Endodermal cell (in vitro differentiated cells): ENCODE results near the gene DEDD2. TPM values are rescaled to one million over a fixed set of nuclear protein-coding genes. Genes with fewer than 3 reads are reported as not detected.

Experiments
- DNase-seq: peaks from one replicate; pipeline ENCODE4 v3.0.0-alpha.2; 2017
- H3K27ac ChIP-seq: 2 replicates; pipeline ENCODE4 v1.5.1; 2013; ENCODE audit warnings: mild to moderate bottlenecking, low read depth, low read length, moderate library complexity
- H3K27me3 ChIP-seq: 2 replicates; pipeline ENCODE4 v1.6.1; 2013; ENCODE audit warnings: mild to moderate bottlenecking, low read length, moderate library complexity; ENCODE audit not compliant: insufficient read depth, control insufficient read depth, poor library complexity, severe bottlenecking
- H3K36me3 ChIP-seq: 2 replicates; pipeline ENCODE4 v1.7.0; 2013; ENCODE audit warnings: mild to moderate bottlenecking, low read length, moderate library complexity; ENCODE audit not compliant: control insufficient read depth, insufficient read depth
- H3K4me1 ChIP-seq: one replicate; pipeline ENCODE4 v1.7.0; 2013; ENCODE audit warnings: low read length; ENCODE audit not compliant: control insufficient read depth, insufficient read depth
- H3K4me3 ChIP-seq: 2 replicates; pipeline ENCODE4 v1.5.1; 2013; ENCODE audit warnings: mild to moderate bottlenecking, low read length, moderate library complexity
- H3K9ac ChIP-seq: 2 replicates; pipeline ENCODE4 v1.6.1; 2013; ENCODE audit warnings: mild to moderate bottlenecking, low read length, moderate library complexity; ENCODE audit not compliant: poor library complexity, severe bottlenecking; ENCODE audit errors: extremely low read depth
- H3K9me3 ChIP-seq: 2 replicates; pipeline ENCODE4 v1.6.1; 2013; ENCODE audit warnings: mild to moderate bottlenecking, low read length, moderate library complexity; ENCODE audit not compliant: control insufficient read depth
- H3K27ac Mint-ChIP-seq: 2 replicates; pipeline ENCODE4 v1.8.0; 2020; ENCODE audit warnings: mixed read lengths
- H3K27me3 Mint-ChIP-seq: 2 replicates; pipeline ENCODE4 v1.8.0; 2021; ENCODE audit warnings: mild to moderate bottlenecking, mixed read lengths; ENCODE audit not compliant: insufficient read depth
- H3K36me3 Mint-ChIP-seq: 2 replicates; pipeline ENCODE4 v1.8.0; 2020; ENCODE audit warnings: low read depth, mixed read lengths
- H3K4me1 Mint-ChIP-seq: 2 replicates; pipeline ENCODE4 v1.8.0; 2020; ENCODE audit warnings: mixed read lengths
- H3K4me3 Mint-ChIP-seq: 2 replicates; pipeline ENCODE4 v1.8.0; 2020; ENCODE audit warnings: mild to moderate bottlenecking, moderate library complexity, mixed read lengths
- H3K9me3 Mint-ChIP-seq: 2 replicates; pipeline ENCODE4 v1.8.0; 2020; ENCODE audit warnings: mild to moderate bottlenecking, mixed read lengths
- CTCF ChIP-seq: fragments of 200-600 bp; sonication (generic); conservative IDR thresholded peaks from 2 replicates; pipeline ENCODE4 v1.5.0; 2021; ENCODE audit warnings: antibody characterized with exemption, mild to moderate bottlenecking
- WGBS, 2 experiments: methylation state at CpG; one replicate each; pipeline versions ENCODE4 v1.1.5 to v1.1.7; 2013; ENCODE audit warnings: missing lambda C conversion rate in 2 of 2, mixed read lengths in 1 of 2; ENCODE audit not compliant: insufficient coverage in 1 of 2, insufficient read length in 1 of 2; 5-methylcytosine and 5-hydroxymethylcytosine counted together
- total RNA-seq, 2 donors: library from RNA; stranded (reverse); fragmentation: NEBNext Ultra II Directional in 1 of 2; extraction: Animal tissue kit (Norgen Biotek cat#: 25700) in 1 of 2; gene quantifications; 2 replicates in 1 of 2; 3 replicates in 1 of 2; pipeline ENCODE4 v1.2.1, GENCODE V29; 2021

The DEDD2 gene
- total RNA-seq, 2 donors from 2014 or later: 25.8 to 28.0 TPM

- H3K4me1 Mint-ChIP-seq: peaks cover 14% of the 10 kb centered on the region
- TF ChIP-seq CTCF: no peak
- H3K27me3 ChIP-seq: no peaks in the 10 kb centered on the region
- no peaks in the 10 kb centered on the region for H3K4me1 ChIP-seq
- peaks cover 40% of the 10 kb centered on the region for H3K36me3 Mint-ChIP-seq
- H3K9ac ChIP-seq: no peak overlapping the region
- H3K4me3 Mint-ChIP-seq: no peak overlapping the region
- WGBS, 2 experiments: 95 to 98% methylated on average over 10 of the region's 10 CpGs
- H3K9me3 ChIP-seq: no peaks in the 10 kb centered on the region
- no peak overlapping the region for H3K27ac Mint-ChIP-seq
- no peak overlapping the region for H3K27ac ChIP-seq
- no peak overlapping the region for H3K4me3 ChIP-seq
- H3K9me3 Mint-ChIP-seq: no peaks in the 10 kb centered on the region
- peaks cover 38% of the 10 kb centered on the region for H3K36me3 ChIP-seq
- H3K27me3 Mint-ChIP-seq: no peaks in the 10 kb centered on the region
- no peak for DNase-seq
Observed at GRCh38 chr19:42239544-42240220, 22.2 kb upstream of the DEDD2 start.

- Histone ChIP-seq H3K27me3 (no peaks in the 10 kb centered on the region), H3K36me3 (peaks cover 82% of the 10 kb centered on the region), H3K9ac (no peak overlapping the region), H3K27ac (no peak overlapping the region), H3K9me3 (no peaks in the 10 kb centered on the region), H3K4me1 (no peaks in the 10 kb centered on the region), H3K4me3 (no peak overlapping the region)
- H3K9me3 Mint-ChIP-seq: no peaks in the 10 kb centered on the region
- H3K27ac Mint-ChIP-seq: no peak overlapping the region
- no peaks in the 10 kb centered on the region for H3K27me3 Mint-ChIP-seq
- H3K36me3 Mint-ChIP-seq: peaks cover 75% of the 10 kb centered on the region
- no peaks in the 10 kb centered on the region for H3K4me1 Mint-ChIP-seq
- no peak for DNase-seq
- H3K4me3 Mint-ChIP-seq: no peak overlapping the region
- WGBS, 2 experiments: 88 to 95% methylated on average over 4 to 5 of the region's 5 CpGs
- TF ChIP-seq CTCF: no peak
Observed at GRCh38 chr19:42235181-42235580, 17.7 kb upstream of the DEDD2 start.

- Mint-ChIP-seq H3K4me1 (peaks cover 6% of the 10 kb centered on the region), H3K36me3 (peaks cover 73% of the 10 kb centered on the region), H3K27ac (no peak overlapping the region), H3K9me3 (no peaks in the 10 kb centered on the region), H3K4me3 (no peak overlapping the region), H3K27me3 (no peaks in the 10 kb centered on the region)
- H3K9ac ChIP-seq: no peak overlapping the region
- DNase-seq: no peak
- no peak overlapping the region for H3K4me3 ChIP-seq
- no peak overlapping the region for H3K27ac ChIP-seq
- peaks cover 82% of the 10 kb centered on the region for H3K36me3 ChIP-seq
- H3K9me3 ChIP-seq: no peaks in the 10 kb centered on the region
- TF ChIP-seq CTCF: no peak
- H3K27me3 ChIP-seq: no peaks in the 10 kb centered on the region
- peaks cover 3% of the 10 kb centered on the region for H3K4me1 ChIP-seq
- 87 to 92% methylated on average over 3 to 11 of the region's 11 CpGs for WGBS, 2 experiments
Observed at GRCh38 chr19:42234364-42234763, 16.9 kb upstream of the DEDD2 start.
